Memory B cell (primary cell): Measurements from ENCODE around the gene MDM1.

ENCODE experiments used
- ATAC-seq: fragments of 150-1000 bp; cut with Tn5 transposase; 2 replicates; pipeline ENCODE4 v1.10.0; 2021; ENCODE audit warnings: low read depth, mild to moderate bottlenecking, moderate library complexity
- DNase-seq, 2 donors: peaks; one replicate each; pipeline ENCODE4 v3.0.0; 2022; ENCODE audit warnings: low spot score in 2 of 2
- H3K27ac Mint-ChIP-seq: one replicate; pipeline ENCODE4 v1.8.0; 2022; ENCODE audit warnings: mild to moderate bottlenecking, moderate library complexity, mixed read lengths
- H3K27me3 Mint-ChIP-seq: one replicate; pipeline ENCODE4 v1.8.0; 2022; ENCODE audit warnings: mixed read lengths
- H3K36me3 Mint-ChIP-seq: one replicate; pipeline ENCODE4 v1.8.0; 2022; ENCODE audit warnings: mild to moderate bottlenecking, mixed read lengths
- H3K4me1 Mint-ChIP-seq: one replicate; pipeline ENCODE4 v1.8.0; 2022; ENCODE audit warnings: mixed read lengths
- H3K4me3 Mint-ChIP-seq: one replicate; pipeline ENCODE4 v1.8.0; 2022; ENCODE audit warnings: mild to moderate bottlenecking, moderate library complexity, mixed read lengths
- H3K9me3 Mint-ChIP-seq: one replicate; pipeline ENCODE4 v1.8.0; 2022; ENCODE audit warnings: mixed read lengths

The MDM1 gene

DNA sequence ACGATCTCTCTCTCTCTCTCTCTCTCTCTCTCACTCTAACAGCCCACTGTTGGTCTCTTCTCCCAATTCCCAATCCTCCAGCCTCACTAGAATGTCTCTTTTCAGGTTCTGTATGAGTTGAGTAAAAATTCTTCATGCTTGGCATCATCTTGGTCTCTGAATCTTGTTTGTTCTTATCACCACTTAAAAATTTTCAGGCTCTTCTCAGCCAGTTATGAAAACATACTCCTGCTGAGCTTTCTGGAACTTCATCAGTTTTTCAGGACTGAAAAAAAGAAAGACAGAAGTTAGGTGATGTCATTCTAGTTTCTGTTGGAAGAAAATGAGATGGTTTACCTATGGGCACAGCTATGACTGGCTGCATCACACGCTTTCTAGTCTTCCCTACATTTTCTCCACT, 67.3 kb downstream of the MDM1 start:
- no peak for DNase-seq
- no peaks in the 10 kb centered on the region for H3K9me3 Mint-ChIP-seq
- no peak for ATAC-seq
- no peaks in the 10 kb centered on the region for H3K4me1 Mint-ChIP-seq
- peaks cover 5% of the 10 kb centered on the region for H3K27me3 Mint-ChIP-seq
- H3K4me3 Mint-ChIP-seq = no peak overlapping the region
- no peaks in the 10 kb centered on the region for H3K36me3 Mint-ChIP-seq
- no peak overlapping the region for H3K27ac Mint-ChIP-seq

DNA sequence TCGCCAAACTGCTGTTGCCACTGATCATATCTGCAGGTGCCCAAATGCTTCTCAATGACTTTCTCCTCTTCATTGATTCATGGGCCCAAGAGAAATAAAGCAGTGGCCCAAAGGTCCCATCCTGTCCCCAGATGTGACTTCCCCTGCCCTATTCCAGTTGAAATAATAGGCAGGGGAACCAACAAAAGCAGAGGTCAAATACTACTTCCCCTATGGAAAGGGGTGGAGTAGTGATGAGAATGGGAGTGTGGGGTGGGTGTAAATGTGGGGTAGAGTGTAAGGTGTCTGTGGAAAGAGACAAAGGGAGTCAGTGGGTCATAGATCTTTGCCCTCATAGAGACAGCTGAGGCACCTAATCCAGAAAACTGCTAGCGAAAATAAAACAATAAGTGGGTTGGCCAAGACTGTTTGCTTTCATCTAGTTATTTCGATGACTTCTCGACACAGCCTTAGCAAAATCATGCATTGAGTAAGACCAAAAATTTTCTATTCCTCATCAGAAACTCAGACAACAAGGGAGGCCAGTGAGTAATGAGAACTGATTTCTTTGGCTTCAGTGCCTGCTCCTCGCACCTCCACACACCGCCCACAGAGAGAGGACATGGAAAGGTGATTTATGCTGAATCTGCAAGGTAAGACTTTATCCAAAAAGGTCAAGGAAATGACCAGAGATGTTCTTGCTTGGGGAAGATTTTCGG, 67.9 kb downstream of the MDM1 start:
- H3K9me3 Mint-ChIP-seq = no peaks in the 10 kb centered on the region
- H3K36me3 Mint-ChIP-seq = no peaks in the 10 kb centered on the region
- DNase-seq (no peak), ATAC-seq (no peak)
- H3K4me1 Mint-ChIP-seq = peaks cover 2% of the 10 kb centered on the region
- H3K27me3 Mint-ChIP-seq = peaks cover 5% of the 10 kb centered on the region
- no peak overlapping the region for H3K4me3 Mint-ChIP-seq
- no peak overlapping the region for H3K27ac Mint-ChIP-seq

DNA sequence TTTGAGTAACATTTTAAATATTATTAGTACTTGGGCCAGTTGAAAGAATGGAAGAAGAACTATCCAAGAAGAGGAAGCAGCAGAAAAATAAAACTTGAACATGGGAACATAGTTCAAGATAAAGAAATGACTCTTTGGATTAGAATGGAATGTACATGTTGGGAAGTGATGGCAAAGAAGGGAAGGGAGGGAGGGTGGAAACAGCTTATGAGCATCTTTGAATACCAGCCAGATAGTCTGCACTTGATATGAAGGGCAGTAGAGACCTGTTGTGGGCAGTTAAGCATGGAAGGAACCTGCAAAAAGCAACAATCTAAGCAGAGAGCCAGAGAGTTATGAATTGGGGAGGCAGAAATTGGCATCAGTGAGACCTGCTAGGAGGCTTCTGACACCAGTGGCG, 68.8 kb downstream of the MDM1 start:
- ATAC-seq (no peak), DNase-seq (no peak)
- no peaks in the 10 kb centered on the region for H3K36me3 Mint-ChIP-seq
- H3K27me3 Mint-ChIP-seq = peaks cover 5% of the 10 kb centered on the region
- H3K4me3 Mint-ChIP-seq = no peak overlapping the region
- H3K4me1 Mint-ChIP-seq = peaks cover 2% of the 10 kb centered on the region
- H3K27ac Mint-ChIP-seq = no peak overlapping the region
- no peaks in the 10 kb centered on the region for H3K9me3 Mint-ChIP-seq

DNA sequence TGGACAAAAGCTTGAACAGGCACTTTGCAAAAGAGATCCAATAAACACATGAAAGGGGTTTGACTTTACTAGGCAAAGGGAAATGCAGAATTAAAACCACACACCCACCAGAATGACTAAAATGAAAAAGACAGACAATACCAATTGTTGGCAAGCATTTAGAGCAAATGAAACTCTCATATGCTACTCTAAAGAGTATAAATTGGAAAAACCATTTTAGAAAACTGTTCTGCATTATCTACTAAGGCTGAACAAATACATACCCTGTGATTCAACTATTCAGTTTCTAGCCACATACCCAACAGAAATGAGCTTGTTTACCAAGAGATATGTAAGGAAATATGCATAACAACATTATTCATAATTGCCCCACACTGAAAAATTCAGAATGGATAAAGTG, 70.3 kb downstream of the MDM1 start:
- ATAC-seq (no peak), DNase-seq (no peak)
- Mint-ChIP-seq H3K27ac (no peak overlapping the region), H3K4me1 (peaks cover 2% of the 10 kb centered on the region), H3K27me3 (peaks cover 7% of the 10 kb centered on the region), H3K4me3 (no peak overlapping the region), H3K36me3 (no peaks in the 10 kb centered on the region), H3K9me3 (no peaks in the 10 kb centered on the region)

DNA sequence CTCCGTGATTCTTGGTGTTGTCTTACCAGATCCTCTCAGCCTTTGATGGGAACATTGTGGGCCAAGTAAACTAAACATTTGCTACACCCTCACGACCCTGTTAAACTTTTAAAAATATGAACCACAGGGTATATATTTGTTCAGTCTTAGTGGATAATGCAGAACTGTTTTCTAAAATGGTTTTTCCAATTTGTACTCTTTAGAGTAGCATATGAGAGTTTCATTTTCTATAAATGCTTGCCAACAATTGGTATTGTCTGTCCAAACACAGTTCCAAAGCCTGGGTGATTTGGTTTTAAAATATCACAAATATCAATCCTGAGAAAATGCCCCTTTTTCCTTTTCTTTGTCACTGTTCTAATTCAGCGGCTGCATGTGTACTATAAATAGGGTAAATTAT, 72.0 kb downstream of the MDM1 start:
- H3K36me3 Mint-ChIP-seq = no peaks in the 10 kb centered on the region
- no peak overlapping the region for H3K4me3 Mint-ChIP-seq
- peaks cover 6% of the 10 kb centered on the region for H3K27me3 Mint-ChIP-seq
- H3K27ac Mint-ChIP-seq = no peak overlapping the region
- H3K9me3 Mint-ChIP-seq = no peaks in the 10 kb centered on the region
- DNase-seq = no peak
- H3K4me1 Mint-ChIP-seq = peaks cover 2% of the 10 kb centered on the region
- ATAC-seq = no peak

DNA sequence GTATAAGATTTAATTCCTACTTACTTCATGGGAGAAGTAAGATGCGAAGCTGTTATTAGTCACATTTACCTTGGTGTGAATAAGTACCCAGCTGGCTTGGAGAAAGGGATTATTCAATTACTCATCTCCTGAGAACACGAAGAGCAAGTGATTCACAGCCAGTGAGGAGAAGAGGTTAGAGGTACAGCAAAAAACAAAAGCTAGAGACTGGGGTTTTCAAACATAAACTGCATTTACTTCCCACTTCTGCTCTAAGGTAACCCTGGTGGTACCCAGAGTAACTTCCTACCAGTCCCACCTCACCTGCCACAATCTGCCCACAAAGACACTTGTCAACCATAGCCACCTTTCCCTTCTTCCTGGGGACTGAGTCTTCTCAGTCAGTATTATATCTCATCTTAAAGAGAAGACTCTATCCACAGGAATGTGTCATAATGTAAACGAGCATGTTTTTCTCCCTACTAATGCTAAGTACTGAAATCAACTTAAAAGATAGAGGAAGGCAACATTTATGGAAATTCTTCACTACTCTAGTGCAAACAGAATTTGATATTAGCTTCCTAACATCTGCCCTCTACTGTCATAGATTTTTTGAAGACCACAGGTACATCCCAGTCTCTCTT, 72.7 kb downstream of the MDM1 start:
- H3K4me3 Mint-ChIP-seq = no peak overlapping the region
- H3K9me3 Mint-ChIP-seq = no peaks in the 10 kb centered on the region
- H3K36me3 Mint-ChIP-seq = no peaks in the 10 kb centered on the region
- ATAC-seq (no peak), DNase-seq (no peak)
- H3K27me3 Mint-ChIP-seq = peaks cover 8% of the 10 kb centered on the region
- H3K27ac Mint-ChIP-seq = no peak overlapping the region
- peaks cover 2% of the 10 kb centered on the region for H3K4me1 Mint-ChIP-seq

DNA sequence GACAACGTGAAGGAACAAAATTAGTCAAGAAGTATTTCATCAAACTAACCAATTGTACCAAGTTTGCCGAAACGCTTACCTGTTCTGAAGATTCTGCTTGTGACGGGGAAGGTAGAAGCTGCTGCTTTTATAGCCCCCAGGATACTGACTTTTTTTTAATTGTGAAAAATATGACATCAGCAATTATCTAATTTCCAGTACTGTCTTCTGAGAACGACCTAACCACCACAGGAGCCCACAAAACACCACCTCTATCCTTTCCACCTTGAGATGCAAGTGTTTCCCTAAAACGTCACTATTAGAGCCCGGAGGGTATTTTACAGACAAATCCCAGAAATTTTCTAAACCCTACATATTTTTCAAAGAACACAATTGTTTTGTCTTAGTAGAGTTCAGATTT, 78.7 kb downstream of the MDM1 start, which contains the start of gene IL22:
Gene IL22 (minus strand): TSS at position 101 of the 400 bp plus-strand sequence. CDS start 156 bp downstream, outside the sequence.
- ATAC-seq (no peak), DNase-seq (no peak)
- Mint-ChIP-seq H3K4me1 (no peaks in the 10 kb centered on the region), H3K27me3 (peaks cover 15% of the 10 kb centered on the region), H3K27ac (no peak within 1 kb of the TSS), H3K4me3 (no peak within 1 kb of the TSS), H3K36me3 (peaks cover 3% of the 10 kb centered on the region), H3K9me3 (no peaks in the 10 kb centered on the region)

DNA sequence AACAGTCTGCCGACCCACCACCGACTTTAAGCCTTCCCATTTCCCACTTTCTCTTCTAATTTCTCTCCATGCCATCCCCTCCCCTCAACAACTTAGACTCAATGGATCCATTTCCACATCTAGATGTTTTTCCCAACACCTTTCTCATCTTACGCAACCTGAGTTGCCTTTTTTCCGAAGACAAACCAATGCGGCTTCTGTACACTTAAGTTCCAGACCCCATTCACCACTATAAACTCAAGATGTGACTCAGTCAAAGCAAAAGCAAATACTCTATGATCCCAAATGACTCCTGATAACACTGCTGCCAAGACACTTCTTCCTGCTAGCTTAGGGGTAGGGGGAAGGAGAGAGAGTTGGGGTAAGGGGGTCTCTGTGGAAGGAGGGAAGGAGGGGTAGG, 80.1 kb downstream of the MDM1 start:
- Mint-ChIP-seq H3K27ac (no peak overlapping the region), H3K4me3 (no peak overlapping the region)
- ATAC-seq = no peak

DNA sequence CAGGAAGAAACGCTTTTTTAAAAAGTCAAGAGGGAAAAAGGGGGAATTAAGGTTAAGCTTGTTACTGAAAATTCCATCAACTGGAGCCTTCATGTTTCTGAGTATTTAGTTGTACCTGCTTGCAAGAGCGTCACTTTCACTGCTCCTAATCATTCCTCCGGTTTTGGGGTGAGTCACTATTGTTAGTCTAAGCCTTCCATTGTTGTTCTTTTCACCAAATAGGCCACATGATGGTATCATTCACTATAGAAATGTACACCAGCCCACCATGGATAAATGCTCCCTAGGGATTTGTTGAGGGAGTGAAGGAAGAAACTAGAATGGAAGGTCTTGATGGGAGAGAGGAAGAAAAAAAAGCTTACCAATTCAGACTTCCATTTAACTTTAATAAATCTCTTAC, 81.7 kb downstream of the MDM1 start:
- no peak overlapping the region for H3K27ac Mint-ChIP-seq
- peaks cover 3% of the 10 kb centered on the region for H3K36me3 Mint-ChIP-seq
- no peaks in the 10 kb centered on the region for H3K4me1 Mint-ChIP-seq
- no peak overlapping the region for H3K4me3 Mint-ChIP-seq
- H3K27me3 Mint-ChIP-seq = peaks cover 13% of the 10 kb centered on the region
- H3K9me3 Mint-ChIP-seq = no peaks in the 10 kb centered on the region
- DNase-seq (no peak), ATAC-seq (no peak)

More for the DNA sequence above, 80.1 kb downstream of the MDM1 start:
- Mint-ChIP-seq H3K9me3 (no peaks in the 10 kb centered on the region), H3K4me1 (no peaks in the 10 kb centered on the region), H3K36me3 (peaks cover 3% of the 10 kb centered on the region), H3K27me3 (peaks cover 13% of the 10 kb centered on the region)
- DNase-seq = no peak

DNA sequence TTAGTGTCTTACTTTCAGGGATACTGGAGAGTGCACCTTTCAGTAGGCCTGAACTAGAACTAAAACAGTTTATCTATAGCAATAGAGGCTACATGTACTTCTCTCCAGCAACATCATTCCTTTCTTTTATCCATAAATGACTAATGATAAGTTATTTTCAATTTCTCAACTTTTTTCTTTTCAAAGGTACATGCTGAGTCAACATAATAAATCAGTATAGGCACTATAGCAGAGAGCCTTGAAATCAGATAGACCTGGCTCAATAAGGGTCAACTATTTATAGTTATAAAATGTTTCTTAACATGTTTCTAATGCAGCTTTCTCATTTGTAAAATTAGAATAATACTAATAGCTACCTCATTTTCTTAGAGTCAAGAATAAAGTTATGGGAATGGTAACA, 84.4 kb downstream of the MDM1 start:
- Mint-ChIP-seq H3K9me3 (no peaks in the 10 kb centered on the region), H3K27me3 (peaks cover 9% of the 10 kb centered on the region), H3K4me1 (no peaks in the 10 kb centered on the region), H3K27ac (no peak overlapping the region), H3K4me3 (no peak overlapping the region), H3K36me3 (peaks cover 3% of the 10 kb centered on the region)
- ATAC-seq (no peak), DNase-seq (no peak)

DNA sequence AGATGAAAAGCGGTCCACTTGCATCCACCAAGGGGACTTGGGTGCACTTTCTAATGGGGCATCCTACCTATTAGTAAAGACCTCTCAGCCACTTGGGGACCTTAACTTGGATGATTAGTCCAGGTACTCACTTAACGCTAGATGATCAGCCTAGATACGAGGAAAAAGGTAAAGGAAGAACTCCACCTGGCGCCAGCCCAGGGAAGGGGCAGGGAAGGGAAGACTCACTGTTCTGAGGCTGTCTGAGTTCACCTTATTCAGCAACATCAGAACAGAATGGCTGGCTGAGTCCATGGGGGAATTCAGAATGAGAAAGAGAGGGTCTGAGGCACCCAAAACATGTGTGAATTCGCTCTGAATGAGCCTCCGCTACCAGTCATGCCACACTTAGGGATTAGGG, 85.8 kb downstream of the MDM1 start:
- H3K27me3 Mint-ChIP-seq = peaks cover 2% of the 10 kb centered on the region
- no peak overlapping the region for H3K27ac Mint-ChIP-seq
- H3K9me3 Mint-ChIP-seq = no peaks in the 10 kb centered on the region
- H3K4me3 Mint-ChIP-seq = no peak overlapping the region
- ATAC-seq (no peak), DNase-seq (no peak)
- H3K36me3 Mint-ChIP-seq = no peaks in the 10 kb centered on the region
- H3K4me1 Mint-ChIP-seq = no peaks in the 10 kb centered on the region

DNA sequence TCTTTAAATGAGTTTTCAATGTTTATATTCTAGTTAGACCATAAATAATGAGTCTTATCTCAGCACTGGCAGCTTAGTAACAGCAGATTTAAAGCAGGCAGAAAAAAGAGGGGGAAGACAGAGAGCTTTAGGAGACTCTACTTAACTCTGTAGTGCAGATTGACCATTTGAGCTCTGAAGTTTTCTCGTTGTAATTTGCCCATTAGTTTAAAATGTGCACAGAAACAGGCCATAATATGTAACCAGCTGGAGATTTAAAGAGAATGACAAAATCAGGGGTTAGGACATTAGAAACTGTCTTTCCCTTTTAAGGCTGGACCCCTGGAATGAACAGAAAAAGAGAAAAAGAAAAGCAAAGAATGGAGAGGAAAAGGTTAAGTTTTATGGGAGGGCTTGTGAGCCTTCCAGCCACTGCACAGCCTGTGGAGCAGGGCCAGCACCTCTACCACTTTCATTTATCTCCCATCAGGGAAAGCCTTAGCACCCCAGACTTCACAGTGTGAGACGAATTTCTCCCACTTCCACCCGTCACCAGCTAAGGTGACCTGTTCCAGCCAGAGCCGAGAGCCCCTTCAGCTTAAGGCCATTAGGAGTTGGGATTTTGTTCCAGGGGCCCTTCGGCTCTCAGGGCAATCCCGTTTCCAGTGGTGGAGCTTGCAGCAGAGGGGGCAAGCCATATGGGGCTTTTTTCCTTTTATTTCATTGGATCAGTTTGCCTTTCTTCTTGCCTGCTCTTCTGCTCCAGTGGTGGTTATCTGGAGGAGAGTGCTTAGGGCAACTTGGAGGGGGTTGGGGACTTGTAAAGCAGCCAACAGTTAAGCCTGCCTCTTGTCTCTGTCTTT, 86.8 kb downstream of the MDM1 start:
- DNase-seq = no peak
- H3K4me3 Mint-ChIP-seq = no peak overlapping the region

More for the DNA sequence above, 86.8 kb downstream of the MDM1 start:
- H3K9me3 Mint-ChIP-seq = no peaks in the 10 kb centered on the region
- peaks cover under 1% of the 10 kb centered on the region for H3K27me3 Mint-ChIP-seq
- H3K27ac Mint-ChIP-seq = no peak overlapping the region
- peaks cover 9% of the 10 kb centered on the region for H3K4me1 Mint-ChIP-seq
- ATAC-seq = no peak
- H3K36me3 Mint-ChIP-seq = no peaks in the 10 kb centered on the region
